T-helper 1 cell treated with Interleukin-12 subunit alpha and Interleukin-12 subunit beta and Interleukin-4 antibody, amounts not matched to agents 30 μg/mL and 1 μg/mL, for 36 hours (primary cell): ENCODE results near the gene TRDN.
"Not testable (repeated sequence)": the region's sequence is repeated elsewhere in the genome, so short reads cannot be mapped to it uniquely, and the experiment has no call there.

Source experiments
- H3K27ac Mint-ChIP-seq: one replicate; pipeline ENCODE4 v1.8.0; 2021; ENCODE audit warnings: mild to moderate bottlenecking, mixed read lengths
- H3K27me3 Mint-ChIP-seq: one replicate; pipeline ENCODE4 v1.8.0; 2021; ENCODE audit warnings: low read depth, mixed read lengths
- H3K36me3 Mint-ChIP-seq: one replicate; pipeline ENCODE4 v1.8.0; 2021; ENCODE audit warnings: low read depth, mixed read lengths
- H3K4me1 Mint-ChIP-seq: one replicate; pipeline ENCODE4 v1.8.0; 2021; ENCODE audit warnings: low read depth, mixed read lengths
- H3K4me3 Mint-ChIP-seq: one replicate; pipeline ENCODE4 v1.8.0; 2021; ENCODE audit warnings: mild to moderate bottlenecking, moderate library complexity, mixed read lengths
- H3K9me3 Mint-ChIP-seq: one replicate; pipeline ENCODE4 v1.8.0; 2021; ENCODE audit warnings: mixed read lengths

TRDN gene

GRCh38 chr6:123598011-123598410, 38.7 kb downstream of the TRDN start:
- Mint-ChIP-seq H3K9me3 (no peaks in the 10 kb centered on the region), H3K4me3 (no peak overlapping the region), H3K27ac (no peak overlapping the region), H3K27me3 (no peaks in the 10 kb centered on the region), H3K4me1 (no peaks in the 10 kb centered on the region), H3K36me3 (no peaks in the 10 kb centered on the region)

GRCh38 chr6:123594776-123595175, 42.0 kb downstream of the TRDN start:
- no peak overlapping the region for H3K27ac Mint-ChIP-seq
- no peak overlapping the region for H3K4me3 Mint-ChIP-seq
- H3K36me3 Mint-ChIP-seq = no peaks in the 10 kb centered on the region
- H3K27me3 Mint-ChIP-seq = no peaks in the 10 kb centered on the region
- H3K9me3 Mint-ChIP-seq = no peaks in the 10 kb centered on the region
- H3K4me1 Mint-ChIP-seq = no peaks in the 10 kb centered on the region

- H3K9me3 Mint-ChIP-seq = no peaks in the 10 kb centered on the region
- no peaks in the 10 kb centered on the region for H3K36me3 Mint-ChIP-seq
- no peak overlapping the region for H3K27ac Mint-ChIP-seq
- no peak overlapping the region for H3K4me3 Mint-ChIP-seq
- no peaks in the 10 kb centered on the region for H3K4me1 Mint-ChIP-seq
- no peaks in the 10 kb centered on the region for H3K27me3 Mint-ChIP-seq
Observed at GRCh38 chr6:123592426-123592825, 44.3 kb downstream of the TRDN start.

- no peaks in the 10 kb centered on the region for H3K9me3 Mint-ChIP-seq
- H3K27me3 Mint-ChIP-seq = no peaks in the 10 kb centered on the region
- H3K27ac Mint-ChIP-seq = no peak overlapping the region
- no peaks in the 10 kb centered on the region for H3K4me1 Mint-ChIP-seq
- H3K36me3 Mint-ChIP-seq = no peaks in the 10 kb centered on the region
- no peak overlapping the region for H3K4me3 Mint-ChIP-seq
Observed at GRCh38 chr6:123589973-123590372, 46.8 kb downstream of the TRDN start.

- no peaks in the 10 kb centered on the region for H3K9me3 Mint-ChIP-seq
- H3K36me3 Mint-ChIP-seq = no peaks in the 10 kb centered on the region
- H3K4me3 Mint-ChIP-seq = no peak overlapping the region
- H3K4me1 Mint-ChIP-seq = no peaks in the 10 kb centered on the region
- H3K27ac Mint-ChIP-seq = no peak overlapping the region
- H3K27me3 Mint-ChIP-seq = no peaks in the 10 kb centered on the region
Observed at GRCh38 chr6:123589317-123589716, 47.4 kb downstream of the TRDN start.

- H3K4me3 Mint-ChIP-seq = no peak overlapping the region
- no peaks in the 10 kb centered on the region for H3K4me1 Mint-ChIP-seq
- H3K27ac Mint-ChIP-seq = no peak overlapping the region
- peaks cover 4% of the 10 kb centered on the region for H3K9me3 Mint-ChIP-seq
- no peaks in the 10 kb centered on the region for H3K36me3 Mint-ChIP-seq
- no peaks in the 10 kb centered on the region for H3K27me3 Mint-ChIP-seq
Observed at GRCh38 chr6:123588546-123588895, 48.2 kb downstream of the TRDN start.

- Mint-ChIP-seq H3K27ac (no peak overlapping the region), H3K4me3 (no peak overlapping the region), H3K4me1 (no peaks in the 10 kb centered on the region), H3K27me3 (no peaks in the 10 kb centered on the region), H3K9me3 (peaks cover 4% of the 10 kb centered on the region), H3K36me3 (no peaks in the 10 kb centered on the region)
Observed at GRCh38 chr6:123587838-123588545, 48.8 kb downstream of the TRDN start.

- not testable (repeated sequence) for H3K9me3 Mint-ChIP-seq
Observed at GRCh38 chr6:123587407-123587806, 49.3 kb downstream of the TRDN start.

GRCh38 chr6:123580331-123580730, 56.4 kb downstream of the TRDN start:
- H3K27ac Mint-ChIP-seq = no peak overlapping the region
- H3K4me1 Mint-ChIP-seq = no peaks in the 10 kb centered on the region
- peaks cover 4% of the 10 kb centered on the region for H3K9me3 Mint-ChIP-seq
- H3K4me3 Mint-ChIP-seq = no peak overlapping the region
- no peaks in the 10 kb centered on the region for H3K36me3 Mint-ChIP-seq
- H3K27me3 Mint-ChIP-seq = no peaks in the 10 kb centered on the region

More at GRCh38 chr6:123587407-123587806, 49.3 kb downstream of the TRDN start:
- H3K4me1 Mint-ChIP-seq, H3K27me3 Mint-ChIP-seq, H3K4me3 Mint-ChIP-seq, H3K36me3 Mint-ChIP-seq, H3K27ac Mint-ChIP-seq: not testable (repeated sequence)

- no peak overlapping the region for H3K27ac Mint-ChIP-seq
- no peaks in the 10 kb centered on the region for H3K27me3 Mint-ChIP-seq
- H3K9me3 Mint-ChIP-seq = no peaks in the 10 kb centered on the region
- H3K4me3 Mint-ChIP-seq = no peak overlapping the region
- H3K36me3 Mint-ChIP-seq = no peaks in the 10 kb centered on the region
- H3K4me1 Mint-ChIP-seq = no peaks in the 10 kb centered on the region
Observed at GRCh38 chr6:123575188-123575587, 61.6 kb downstream of the TRDN start.

- Mint-ChIP-seq H3K36me3 (no peaks in the 10 kb centered on the region), H3K4me3 (no peak overlapping the region), H3K4me1 (no peaks in the 10 kb centered on the region), H3K27ac (no peak overlapping the region), H3K27me3 (no peaks in the 10 kb centered on the region), H3K9me3 (no peaks in the 10 kb centered on the region)
Observed at GRCh38 chr6:123570813-123571684, 65.7 kb downstream of the TRDN start.

GRCh38 chr6:123569575-123569974, 67.2 kb downstream of the TRDN start:
- no peaks in the 10 kb centered on the region for H3K4me1 Mint-ChIP-seq
- no peaks in the 10 kb centered on the region for H3K9me3 Mint-ChIP-seq
- no peak overlapping the region for H3K27ac Mint-ChIP-seq
- no peaks in the 10 kb centered on the region for H3K27me3 Mint-ChIP-seq
- no peaks in the 10 kb centered on the region for H3K36me3 Mint-ChIP-seq
- no peak overlapping the region for H3K4me3 Mint-ChIP-seq

GRCh38 chr6:123565529-123565928, 71.2 kb downstream of the TRDN start:
- Mint-ChIP-seq H3K36me3 (no peaks in the 10 kb centered on the region), H3K27ac (no peak overlapping the region), H3K9me3 (no peaks in the 10 kb centered on the region), H3K4me1 (no peaks in the 10 kb centered on the region), H3K4me3 (no peak overlapping the region), H3K27me3 (no peaks in the 10 kb centered on the region)

- Mint-ChIP-seq H3K4me1 (no peaks in the 10 kb centered on the region), H3K9me3 (peaks cover 8% of the 10 kb centered on the region), H3K36me3 (no peaks in the 10 kb centered on the region), H3K4me3 (no peak overlapping the region), H3K27me3 (no peaks in the 10 kb centered on the region), H3K27ac (no peak overlapping the region)
Observed at GRCh38 chr6:123564361-123564760, 72.4 kb downstream of the TRDN start.

- H3K36me3 Mint-ChIP-seq = no peaks in the 10 kb centered on the region
- H3K9me3 Mint-ChIP-seq = peaks cover 9% of the 10 kb centered on the region
- no peak overlapping the region for H3K27ac Mint-ChIP-seq
- H3K4me3 Mint-ChIP-seq = no peak overlapping the region
- no peaks in the 10 kb centered on the region for H3K4me1 Mint-ChIP-seq
- no peaks in the 10 kb centered on the region for H3K27me3 Mint-ChIP-seq
Observed at GRCh38 chr6:123562677-123563076, 74.1 kb downstream of the TRDN start.
